WTC11 (cell line): ENCODE data around the gene CCDC60.

Experiments used
- AFF4 ChIP-seq: sonication (generic); formaldehyde crosslinking; IDR thresholded peaks from 2 replicates; pipeline ENCODE4 v1.8.1; 2023; ENCODE audit warnings: mild to moderate bottlenecking, missing genetic modification reagents, borderline replicate concordance
- ATF3 ChIP-seq: sonication (generic); formaldehyde crosslinking; conservative IDR thresholded peaks from 2 replicates; pipeline ENCODE4 v1.8.1; 2022; ENCODE audit warnings: mild to moderate bottlenecking, missing genetic modification reagents
- CTCF ChIP-seq: fragments of 200-600 bp; IDR thresholded peaks from 2 replicates; pipeline ENCODE4 v1.8.0; 2022; ENCODE audit warnings: antibody characterized with exemption
- E2F1 ChIP-seq: sonication (generic); formaldehyde crosslinking; IDR thresholded peaks from 2 replicates; pipeline ENCODE4 v1.8.0; 2022; ENCODE audit warnings: mild to moderate bottlenecking, missing genetic modification reagents
- IRF1 ChIP-seq: sonication (generic); formaldehyde crosslinking; IDR thresholded peaks from 2 replicates; pipeline ENCODE4 v1.8.0; 2023; ENCODE audit warnings: missing genetic modification reagents
- MAX ChIP-seq: sonication (generic); formaldehyde crosslinking; IDR thresholded peaks from 2 replicates; pipeline ENCODE4 v1.8.0; 2022; ENCODE audit warnings: mild to moderate bottlenecking, missing genetic modification reagents
- PRDM15 ChIP-seq: sonication (generic); formaldehyde crosslinking; IDR thresholded peaks from 2 replicates; pipeline ENCODE4 v1.8.0; 2022; ENCODE audit warnings: missing genetic modification reagents
- SMAD4 ChIP-seq: sonication (generic); formaldehyde crosslinking; IDR thresholded peaks from 2 replicates; pipeline ENCODE4 v1.8.0; 2022; ENCODE audit warnings: mild to moderate bottlenecking, missing genetic modification reagents
- TEAD4 ChIP-seq: sonication (generic); formaldehyde crosslinking; IDR thresholded peaks from 2 replicates; pipeline ENCODE4 v1.8.0; 2022; ENCODE audit warnings: mild to moderate bottlenecking, missing genetic modification reagents
- USF2 ChIP-seq: sonication (generic); formaldehyde crosslinking; IDR thresholded peaks from 2 replicates; pipeline ENCODE4 v1.8.1; 2023; ENCODE audit warnings: mild to moderate bottlenecking, missing genetic modification reagents, moderate library complexity
- ZMAT4 ChIP-seq: fragments of 250-450 bp; sonication (Bioruptor Pico); IDR thresholded peaks from 2 replicates; pipeline ENCODE4 v1.9.0; 2021; ENCODE audit warnings: mild to moderate bottlenecking

GRCh38 chr12:119334430-119335170 is at the start of gene CCDC60:
- TF ChIP-seq E2F1 (CRISPR knock-in tag) (no peak), ATF3 (CRISPR knock-in tag) (no peak), CTCF (no peak), SMAD4 (CRISPR knock-in tag) (no peak), AFF4 (no peak), TEAD4 (CRISPR knock-in tag) (no peak), USF2 (CRISPR knock-in tag) (no peak), ZMAT4 (CRISPR knock-in tag) (no peak), PRDM15 (CRISPR knock-in tag) (no peak), MAX (CRISPR knock-in tag) (no peak), IRF1 (CRISPR knock-in tag) (no peak)
